K562 (cell line): ENCODE results near the gene CLEC2L. TPM values are rescaled to one million over a fixed set of nuclear protein-coding genes. Genes with fewer than 3 reads are reported as not detected.

Experiments used
- ATAC-seq: fragments of 200-7000 bp; cut with Tn5 transposase; 3 replicates; pipeline ENCODE4 v1.9.1; 2020; ENCODE audit warnings: moderate library complexity
- BruUV-seq: library from RNA; stranded (reverse); fragments of 400-500 nt; replicated peaks from 2 replicates; lab custom pipeline; 2021; lab: Mats Ljungman, UMichigan
- CTCF ChIA-PET: fragments of 300-600 bp; formaldehyde crosslinking; extraction: SDS; loops from one replicate; lab custom pipeline; 2021; ENCODE audit warnings: low intra/inter-chr PET ratio; lab: Yijun Ruan, JAX
- POLR2A ChIA-PET: fragments of 300-600, 350-650 bp; sonication (Branson Sonifier 250); formaldehyde crosslinking; extraction: SDS; loops from one replicate; lab custom pipeline; 2021; ENCODE audit warnings: antibody characterized with exemption, inconsistent platforms; lab: Yijun Ruan, JAX
- DNase-seq, 4 experiments: peaks; one replicate each; pipeline versions ENCODE4 v3.0.0 to v3.0.0-alpha.2; 2011 to 2018; ENCODE audit warnings: low spot score in 3 of 4, mixed read lengths in 3 of 4; ENCODE audit errors: extremely low read depth in 1 of 4
- FAIRE-seq: peaks from 2 replicates; lab custom pipeline; 2011; peaks lifted over from hg19 to GRCh38; lab: Jason Lieb, UNC
- H2AFZ ChIP-seq: 2 replicates; pipeline ENCODE4 v1.6.0; 2011; ENCODE audit warnings: low read depth, low read length, control low read depth, inconsistent platforms
- H3K27ac ChIP-seq: fragments of 200-600 bp; 3 replicates; pipeline ENCODE4 v1.8.0; 2011; ENCODE audit warnings: low read depth, mild to moderate bottlenecking, control low read depth, inconsistent platforms, low read length, moderate library complexity, mixed read lengths; ENCODE audit errors: extremely low read depth
- H3K27me3 ChIP-seq, 2 experiments: fragments of 300-600 bp in 1 of 2; 2 replicates in 1 of 2; 3 replicates in 1 of 2; pipeline versions ENCODE4 v1.6.0 to v1.8.0; 2011; ENCODE audit warnings: inconsistent platforms in 2 of 2, low read length in 2 of 2, mild to moderate bottlenecking in 1 of 2, mixed read lengths in 1 of 2, moderate library complexity in 1 of 2; ENCODE audit not compliant: control insufficient read depth in 2 of 2, insufficient read depth in 2 of 2
- H3K36me3 ChIP-seq: fragments of 300-600 bp; 3 replicates; pipeline ENCODE4 v1.8.0; 2011; ENCODE audit warnings: mild to moderate bottlenecking, low read length, inconsistent platforms; ENCODE audit not compliant: control insufficient read depth, insufficient read depth
- H3K4me1 ChIP-seq, 2 experiments: fragments of 200-600 bp in 1 of 2; replicated peaks in 1 of 2; 2 replicates in 1 of 2; 3 replicates in 1 of 2; pipeline versions ENCODE4 v1.5.1 to v1.8.0; 2011; ENCODE audit warnings: inconsistent platforms in 2 of 2, low read length in 2 of 2, mild to moderate bottlenecking in 1 of 2, mixed read lengths in 1 of 2, moderate library complexity in 1 of 2; ENCODE audit not compliant: control insufficient read depth in 2 of 2, insufficient read depth in 2 of 2
- H3K4me2 ChIP-seq: 2 replicates; pipeline ENCODE4 v1.6.1; 2011; ENCODE audit warnings: low read length, control low read depth, inconsistent platforms, mixed read lengths; ENCODE audit not compliant: insufficient read depth
- H3K4me3 ChIP-seq: fragments of 200-600 bp; sonication (generic), shearing (Covaris generic); 2 replicates; pipeline ENCODE4 v1.5.1; 2016; ENCODE audit warnings: control low read depth, inconsistent platforms
- H3K79me2 ChIP-seq: fragments of 200-600 bp; 3 replicates; pipeline ENCODE4 v1.8.0; 2011; ENCODE audit warnings: low read length, inconsistent platforms; ENCODE audit not compliant: control insufficient read depth, insufficient read depth
- H3K9ac ChIP-seq, 2 experiments: 2 replicates each; pipeline versions ENCODE4 v1.6.0 to v1.6.1; 2011; ENCODE audit warnings: low read depth in 2 of 2, low read length in 2 of 2, control low read depth in 1 of 2, inconsistent platforms in 1 of 2, mild to moderate bottlenecking in 1 of 2, mixed read lengths in 1 of 2; ENCODE audit not compliant: insufficient read depth in 1 of 2
- H3K9me1 ChIP-seq: one replicate; pipeline ENCODE4 v1.6.0; 2011; ENCODE audit warnings: inconsistent platforms, mild to moderate bottlenecking, low read length, moderate library complexity; ENCODE audit not compliant: control insufficient read depth, insufficient read depth
- H3K9me3 ChIP-seq: replicated peaks from 2 replicates; pipeline ENCODE4 v1.5.1; 2011; ENCODE audit warnings: low read depth, low read length, inconsistent platforms; ENCODE audit not compliant: control insufficient read depth, insufficient read depth
- H4K20me1 ChIP-seq: replicated peaks from 2 replicates; pipeline ENCODE4 v1.6.1; 2011; ENCODE audit warnings: low read length, inconsistent platforms, mixed read lengths; ENCODE audit not compliant: control insufficient read depth, insufficient read depth
- CCNT2 ChIP-seq: IDR thresholded peaks from 2 replicates; pipeline ENCODE4 v1.6.1; 2011; ENCODE audit warnings: borderline replicate concordance, low read depth, mild to moderate bottlenecking, moderate library complexity, mixed read lengths, low read length; ENCODE audit not compliant: insufficient read length; ENCODE audit errors: extremely low read depth
- ELF4 ChIP-seq: fragments of 450-650 bp; formaldehyde crosslinking; IDR thresholded peaks from 2 replicates; pipeline ENCODE4 v1.4.0; 2022; ENCODE audit warnings: missing genetic modification characterization
- HNRNPL ChIP-seq: fragments of 200-400 bp; formaldehyde crosslinking; IDR thresholded peaks from 2 replicates; pipeline ENCODE4 v1.6.1; 2017; ENCODE audit warnings: low read depth, mild to moderate bottlenecking, low read length
- HSF4 ChIP-seq: fragments of 250-450 bp; sonication (Bioruptor Pico); IDR thresholded peaks from 2 replicates; pipeline ENCODE4 v2.1.2; 2022; ENCODE audit warnings: mild to moderate bottlenecking, moderate library complexity, borderline replicate concordance
- KDM1A ChIP-seq, 2 experiments: fragments of 450-650 bp; IDR thresholded peaks; 2 replicates each; pipeline ENCODE4 v1.6.1; 2016; ENCODE audit warnings: mild to moderate bottlenecking in 2 of 2
- WHSC1 ChIP-seq: IDR thresholded peaks from one replicate; pipeline ENCODE4 v1.6.1; 2012; ENCODE audit warnings: low read length, control low read depth, inconsistent platforms
- ZKSCAN8 ChIP-seq: fragments of 200-800 bp; sonication (Bioruptor generic); IDR thresholded peaks from 2 replicates; pipeline ENCODE4 v1.6.1; 2016; ENCODE audit warnings: missing genetic modification characterization, missing compliant biosample characterization
- WGBS: fragments of 100-300 bp; shearing (Covaris generic); methylation state at CpG from one replicate; pipeline ENCODE4 v1.1.6; 2016; ENCODE audit warnings: low coverage, mixed read lengths; ENCODE audit not compliant: insufficient coverage; ENCODE audit errors: missing lambda C conversion rate; 5-methylcytosine and 5-hydroxymethylcytosine counted together
- in situ Hi-C: fragments of 300-500 bp; cut with MboI; formaldehyde crosslinking; loops from 4 replicates; pipeline ENCODE4 v1.15.0; 2018; ENCODE audit warnings: inconsistent platforms, mixed read lengths
- intact Hi-C: fragments of 100-400 bp; cut with micrococcal nuclease; formaldehyde crosslinking; loops from 2 replicates; pipeline ENCODE4 v1.14.2; 2022
- polyA plus RNA-seq, 8 experiments: library from polyadenylated mRNA; depleted of rRNA in 4 of 8; stranded (reverse) in 5 of 8; unstranded in 3 of 8; fragments of >200 nt; fragmentation: Nextera tagmentation in 2 of 8; fragmentation: Illumina TruSeq in 1 of 8; extraction: Ambion mirVana in 2 of 8; extraction: Trizol in 1 of 8; gene quantifications; 2 replicates each; pipeline versions ENCODE4 v1.2.1 to v1.2.3, GENCODE V29; 2011 to 2014; ENCODE audit warnings: inconsistent platforms in 1 of 8, missing spikeins in 1 of 8
- total RNA-seq, 7 experiments: library from RNA; depleted of rRNA in 6 of 7; stranded (reverse); fragments of >200 nt in 6 of 7; fragmentation: Illumina TruSeq in 2 of 7; extraction: Trizol in 2 of 7; gene quantifications; 2 replicates each; pipeline versions ENCODE4 v1.2.1 to v1.2.3, GENCODE V29; 2011 to 2021; ENCODE audit warnings: low replicate concordance in 1 of 7
- TF ChIP-seq, protein P1 (sequence below): sonication (generic); formaldehyde crosslinking; IDR thresholded peaks from 2 replicates; pipeline ENCODE4 v1.8.0; 2022; ENCODE audit warnings: mild to moderate bottlenecking, missing genetic modification reagents
- TF ChIP-seq, protein P2 (sequence below), 2 experiments: IDR thresholded peaks in 1 of 2; conservative IDR thresholded peaks in 1 of 2; 2 replicates each; pipeline ENCODE4 v1.6.1; 2016; ENCODE audit warnings: low read depth in 2 of 2, mild to moderate bottlenecking in 1 of 2, missing compliant biosample characterization in 1 of 2, missing genetic modification characterization in 1 of 2, moderate library complexity in 1 of 2
- TF ChIP-seq, protein P3 (sequence below): fragments of 450-650 bp; IDR thresholded peaks from 2 replicates; pipeline ENCODE4 v1.6.1; 2016; ENCODE audit warnings: low read depth

CLEC2L gene
- total and polyA plus RNA-seq, 9 of the 15 experiments (the other 6 are each of a cell fraction or from before 2014, with no cell fraction given), result 0.84 to 5.5 (median 1.8) TPM

DNA sequence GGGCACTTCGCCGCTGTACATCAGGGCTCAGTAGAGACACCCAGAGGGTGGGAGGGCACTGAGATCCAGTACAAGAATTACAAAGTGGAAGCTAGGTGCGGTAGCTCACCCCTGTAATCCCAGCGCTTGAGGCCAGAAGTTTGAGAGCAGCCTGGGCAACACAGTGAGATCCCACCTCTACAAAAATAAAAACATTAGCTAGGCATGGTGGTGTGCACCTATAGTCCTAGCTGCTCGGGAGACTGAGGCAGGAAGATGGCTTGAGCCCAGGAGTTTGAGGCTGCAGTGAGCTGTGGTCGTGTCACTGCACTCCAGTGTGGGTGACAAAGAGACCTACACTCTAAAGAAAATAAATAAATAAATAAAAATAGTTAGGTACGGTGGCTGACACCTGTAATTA lies 64.0 kb downstream of the CLEC2L start:
- ATAC-seq (no peak), DNase-seq (no peak), FAIRE-seq (no peak)
- Histone ChIP-seq H3K36me3 (peaks cover 4% of the 10 kb centered on the region; the same call in 1 of the 3 replicates), H3K9ac (no peak overlapping the region), H3K27ac (no peak overlapping the region), H3K79me2 (no peaks in the 10 kb centered on the region), H4K20me1 (no peaks in the 10 kb centered on the region; the same call in none of the 2 replicates), H3K4me3 (no peak overlapping the region), H3K4me2 (no peak overlapping the region), H2AFZ (no peak overlapping the region), H3K4me1 (peaks cover 2 to 5% of the 10 kb centered on the region in 2 experiments; a peak in 1 of 5 replicates), H3K9me3 (no peaks in the 10 kb centered on the region), H3K9me1 (no peaks in the 10 kb centered on the region), H3K27me3 (no peaks in the 10 kb centered on the region)
- ChIA-PET CTCF (no interaction called here), POLR2A (interaction anchor here (0.6 to 0.9 kb wide), 2 partner anchors 31 to 1047 kb away, joined by 3 read pairs; no protein-coding TSS in a partner anchor)
- intact Hi-C loops (no loop called here), in situ Hi-C loops (no loop called here)
- WGBS, result 78% methylated on average over 7 of the region's 7 CpGs
- BruUV-seq, result no TSS peak
- no peak for TF ChIP-seq KDM1A (IDR thresholded peaks at IDR 0.05)
- TF ChIP-seq ELF4 (CRISPR knock-in tag), result no peak
- TF ChIP-seq, protein P1, sequence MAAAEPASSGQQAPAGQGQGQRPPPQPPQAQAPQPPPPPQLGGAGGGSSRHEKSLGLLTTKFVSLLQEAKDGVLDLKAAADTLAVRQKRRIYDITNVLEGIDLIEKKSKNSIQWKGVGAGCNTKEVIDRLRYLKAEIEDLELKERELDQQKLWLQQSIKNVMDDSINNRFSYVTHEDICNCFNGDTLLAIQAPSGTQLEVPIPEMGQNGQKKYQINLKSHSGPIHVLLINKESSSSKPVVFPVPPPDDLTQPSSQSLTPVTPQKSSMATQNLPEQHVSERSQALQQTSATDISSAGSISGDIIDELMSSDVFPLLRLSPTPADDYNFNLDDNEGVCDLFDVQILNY (CRISPR knock-in tag), result no peak
- TF ChIP-seq, protein P2, sequence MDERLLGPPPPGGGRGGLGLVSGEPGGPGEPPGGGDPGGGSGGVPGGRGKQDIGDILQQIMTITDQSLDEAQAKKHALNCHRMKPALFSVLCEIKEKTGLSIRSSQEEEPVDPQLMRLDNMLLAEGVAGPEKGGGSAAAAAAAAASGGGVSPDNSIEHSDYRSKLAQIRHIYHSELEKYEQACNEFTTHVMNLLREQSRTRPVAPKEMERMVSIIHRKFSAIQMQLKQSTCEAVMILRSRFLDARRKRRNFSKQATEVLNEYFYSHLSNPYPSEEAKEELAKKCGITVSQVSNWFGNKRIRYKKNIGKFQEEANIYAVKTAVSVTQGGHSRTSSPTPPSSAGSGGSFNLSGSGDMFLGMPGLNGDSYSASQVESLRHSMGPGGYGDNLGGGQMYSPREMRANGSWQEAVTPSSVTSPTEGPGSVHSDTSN (CRISPR knock-in tag; IDR thresholded peaks at IDR 0.05; ENCODE audit: low read depth), result no peak
- TF ChIP-seq, protein P2 (tag; conservative IDR thresholded peaks at IDR 0.05; ENCODE audit: low read depth), result no peak
- TF ChIP-seq CCNT2, result no peak
- no peak for TF ChIP-seq HSF4 (CRISPR knock-in tag)
- TF ChIP-seq ZKSCAN8 (CRISPR knock-in tag), result no peak
- TF ChIP-seq WHSC1, result no peak
- TF ChIP-seq, protein P3, sequence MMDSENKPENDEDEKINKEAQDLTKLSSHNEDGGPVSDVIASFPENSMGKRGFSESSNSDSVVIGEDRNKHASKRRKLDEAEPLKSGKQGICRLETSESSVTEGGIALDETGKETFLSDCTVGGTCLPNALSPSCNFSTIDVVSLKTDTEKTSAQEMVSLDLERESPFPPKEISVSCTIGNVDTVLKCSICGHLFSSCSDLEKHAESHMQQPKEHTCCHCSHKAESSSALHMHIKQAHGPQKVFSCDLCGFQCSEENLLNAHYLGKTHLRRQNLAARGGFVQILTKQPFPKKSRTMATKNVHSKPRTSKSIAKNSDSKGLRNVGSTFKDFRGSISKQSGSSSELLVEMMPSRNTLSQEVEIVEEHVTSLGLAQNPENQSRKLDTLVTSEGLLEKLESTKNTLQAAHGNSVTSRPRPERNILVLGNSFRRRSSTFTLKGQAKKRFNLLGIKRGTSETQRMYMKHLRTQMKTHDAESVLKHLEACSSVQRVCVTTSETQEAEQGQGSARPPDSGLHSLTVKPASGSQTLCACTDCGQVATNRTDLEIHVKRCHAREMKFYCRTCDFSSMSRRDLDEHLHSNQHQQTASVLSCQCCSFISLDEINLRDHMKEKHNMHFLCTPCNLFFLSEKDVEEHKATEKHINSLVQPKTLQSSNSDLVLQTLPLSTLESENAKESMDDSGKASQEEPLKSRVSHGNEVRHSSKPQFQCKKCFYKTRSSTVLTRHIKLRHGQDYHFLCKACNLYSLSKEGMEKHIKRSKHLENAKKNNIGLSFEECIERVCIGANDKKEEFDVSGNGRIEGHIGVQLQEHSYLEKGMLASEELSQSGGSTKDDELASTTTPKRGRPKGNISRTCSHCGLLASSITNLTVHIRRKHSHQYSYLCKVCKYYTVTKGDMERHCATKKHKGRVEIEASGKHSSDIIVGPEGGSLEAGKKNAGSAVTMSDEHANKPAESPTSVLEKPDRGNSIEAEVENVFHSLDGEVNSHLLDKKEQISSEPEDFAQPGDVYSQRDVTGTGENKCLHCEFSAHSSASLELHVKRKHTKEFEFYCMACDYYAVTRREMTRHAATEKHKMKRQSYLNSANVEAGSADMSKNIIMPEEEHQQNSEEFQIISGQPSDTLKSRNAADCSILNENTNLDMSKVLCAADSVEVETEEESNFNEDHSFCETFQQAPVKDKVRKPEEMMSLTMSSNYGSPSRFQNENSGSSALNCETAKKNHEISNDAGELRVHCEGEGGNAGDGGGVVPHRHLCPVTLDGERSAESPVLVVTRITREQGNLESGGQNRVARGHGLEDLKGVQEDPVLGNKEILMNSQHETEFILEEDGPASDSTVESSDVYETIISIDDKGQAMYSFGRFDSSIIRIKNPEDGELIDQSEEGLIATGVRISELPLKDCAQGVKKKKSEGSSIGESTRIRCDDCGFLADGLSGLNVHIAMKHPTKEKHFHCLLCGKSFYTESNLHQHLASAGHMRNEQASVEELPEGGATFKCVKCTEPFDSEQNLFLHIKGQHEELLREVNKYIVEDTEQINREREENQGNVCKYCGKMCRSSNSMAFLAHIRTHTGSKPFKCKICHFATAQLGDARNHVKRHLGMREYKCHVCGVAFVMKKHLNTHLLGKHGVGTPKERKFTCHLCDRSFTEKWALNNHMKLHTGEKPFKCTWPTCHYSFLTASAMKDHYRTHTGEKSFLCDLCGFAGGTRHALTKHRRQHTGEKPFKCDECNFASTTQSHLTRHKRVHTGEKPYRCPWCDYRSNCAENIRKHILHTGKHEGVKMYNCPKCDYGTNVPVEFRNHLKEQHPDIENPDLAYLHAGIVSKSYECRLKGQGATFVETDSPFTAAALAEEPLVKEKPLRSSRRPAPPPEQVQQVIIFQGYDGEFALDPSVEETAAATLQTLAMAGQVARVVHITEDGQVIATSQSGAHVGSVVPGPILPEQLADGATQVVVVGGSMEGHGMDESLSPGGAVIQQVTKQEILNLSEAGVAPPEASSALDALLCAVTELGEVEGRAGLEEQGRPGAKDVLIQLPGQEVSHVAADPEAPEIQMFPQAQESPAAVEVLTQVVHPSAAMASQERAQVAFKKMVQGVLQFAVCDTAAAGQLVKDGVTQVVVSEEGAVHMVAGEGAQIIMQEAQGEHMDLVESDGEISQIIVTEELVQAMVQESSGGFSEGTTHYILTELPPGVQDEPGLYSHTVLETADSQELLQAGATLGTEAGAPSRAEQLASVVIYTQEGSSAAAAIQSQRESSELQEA, result no peak
- no peak for TF ChIP-seq HNRNPL
